Sigmoid colon (tissue), 4 donors: ENCODE data around the gene GUCA2A.

Experiments used
- CTCF ChIP-seq, 4 experiments: fragments of 450-650 bp in 3 of 4; fragments of 200-600 bp in 1 of 4; IDR thresholded peaks; one replicate each; pipeline ENCODE4 v1.5.1; 2016 to 2019; ENCODE audit warnings: antibody characterized with exemption in 4 of 4, mild to moderate bottlenecking in 3 of 4, moderate library complexity in 2 of 4
- EP300 ChIP-seq, 4 donors: sonication (generic); formaldehyde crosslinking; IDR thresholded peaks; one replicate each; pipeline ENCODE4 v1.6.1; 2017; ENCODE audit warnings: antibody characterized with exemption in 4 of 4

DNA sequence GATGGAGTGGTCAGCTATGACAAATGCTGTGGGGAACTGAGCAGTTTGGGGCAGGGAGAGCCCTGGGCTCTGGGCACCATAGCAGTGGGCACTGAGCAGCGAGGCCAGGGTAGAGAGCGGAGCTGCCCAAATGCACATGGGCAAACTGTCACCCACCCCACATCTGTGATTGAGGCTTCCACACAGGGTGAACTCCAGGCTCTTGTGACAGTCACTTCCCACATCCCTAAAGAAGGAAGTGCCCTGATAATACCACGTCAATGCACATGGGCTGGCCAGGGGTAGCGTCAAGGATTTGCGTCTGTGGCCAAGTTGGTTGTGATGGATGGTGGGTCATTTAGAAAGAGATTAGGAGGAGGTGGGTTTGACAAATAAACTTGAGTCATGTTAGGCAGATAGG is 13.9 kb downstream of the GUCA2A start:
- TF ChIP-seq CTCF (IDR thresholded peaks at IDR 0.05) (no peak), EP300 (IDR thresholded peaks at IDR 0.05) (no peak)
